GM19328 (cell line): ENCODE results near the gene NEK5.
A peak's percentile ranks its signal among the peaks of the same experiment; 100 is the strongest.
"Not testable (repeated sequence)": the region's sequence is repeated elsewhere in the genome, so short reads cannot be mapped to it uniquely, and the experiment has no call there.

Experiments used
- ATAC-seq: cut with Tn5 transposase; IDR thresholded peaks from one replicate; pipeline ENCODE4 v1.9.1; 2021; ENCODE audit warnings: mild to moderate bottlenecking, moderate library complexity; ENCODE audit not compliant: unreplicated experiment

NEK5 gene

GRCh38 chr13:52137489-52137888 is 8.6 kb upstream of the NEK5 start:
- ATAC-seq = no peak

- ATAC-seq = no peak
These were observed 7.9 kb upstream of the NEK5 start for GRCh38 chr13:52136763-52137162.

- no peak for ATAC-seq
These were observed 1.8 kb upstream of the NEK5 start for GRCh38 chr13:52130641-52131040.

GRCh38 chr13:52127783-52128702 is 830 bp downstream of the NEK5 start:
- ATAC-seq = peak; percentile 62

- ATAC-seq = no peak
These were observed 1.5 kb downstream of the NEK5 start for GRCh38 chr13:52127378-52127777.

GRCh38 chr13:52125547-52125946 is 3.3 kb downstream of the NEK5 start:
- ATAC-seq = no peak

- no peak for ATAC-seq
These were observed 10.3 kb downstream of the NEK5 start for GRCh38 chr13:52118595-52118994.

- no peak for ATAC-seq
These were observed 10.8 kb downstream of the NEK5 start for GRCh38 chr13:52118095-52118494.

- no peak for ATAC-seq
These were observed 16.3 kb downstream of the NEK5 start for GRCh38 chr13:52112591-52112990.

- ATAC-seq = no peak
These were observed 19.7 kb downstream of the NEK5 start for GRCh38 chr13:52109116-52109670.

GRCh38 chr13:52105841-52106240 is 23.0 kb downstream of the NEK5 start:
- no peak for ATAC-seq

GRCh38 chr13:52104624-52105023 is 24.2 kb downstream of the NEK5 start:
- no peak for ATAC-seq

GRCh38 chr13:52103386-52103785 is 25.5 kb downstream of the NEK5 start:
- ATAC-seq = no peak

GRCh38 chr13:52102423-52102822 is 26.4 kb downstream of the NEK5 start:
- not testable (repeated sequence) for ATAC-seq

- no peak for ATAC-seq
These were observed 31.7 kb downstream of the NEK5 start for GRCh38 chr13:52097197-52097596.

GRCh38 chr13:52096748-52097147 is 32.1 kb downstream of the NEK5 start:
- no peak for ATAC-seq

GRCh38 chr13:52096062-52096461 is 32.8 kb downstream of the NEK5 start:
- ATAC-seq = no peak

- no peak for ATAC-seq
These were observed 36.8 kb downstream of the NEK5 start for GRCh38 chr13:52092087-52092486.

GRCh38 chr13:52091473-52091872 is 37.4 kb downstream of the NEK5 start:
- ATAC-seq = no peak

GRCh38 chr13:52085421-52085820 is 43.5 kb downstream of the NEK5 start:
- ATAC-seq = no peak

- ATAC-seq = not testable (repeated sequence)
These were observed 43.9 kb downstream of the NEK5 start for GRCh38 chr13:52084981-52085380.

- ATAC-seq = no peak
These were observed 46.3 kb downstream of the NEK5 start for GRCh38 chr13:52082601-52083000.
